ENCODE data around the gene AGRP. TPM values are rescaled to one million over a fixed set of nuclear protein-coding genes. Genes with fewer than 3 reads are reported as not detected.
"Not testable (repeated sequence)": the region's sequence is repeated elsewhere in the genome, so short reads cannot be mapped to it uniquely, and the experiment has no call there.

AGRP gene
- total RNA-seq, 2 experiments from 2014 or later, result not detected

- H3K27ac Mint-ChIP-seq, result peak overlapping the region; percentile 32
- Histone ChIP-seq H3K4me3 (ENCODE audit: low read length) (no peak overlapping the region), H3K36me3 (ENCODE audit: insufficient read depth, low read length) (peaks cover 8% of the 10 kb centered on the region), H3K27ac (ENCODE audit: low read depth in 1 of 2, low read length in 2 of 2) (no peak overlapping the region), H3K27me3 (ENCODE audit: control insufficient read depth in 1 of 2, insufficient read depth in 2 of 2, low read length in 2 of 2) (no peaks in the 10 kb centered on the region), H3K4me1 (ENCODE audit: insufficient read depth, low read length) (peaks cover 14% of the 10 kb centered on the region), H3K9me3 (ENCODE audit: control insufficient read depth in 1 of 2, insufficient read depth in 1 of 2, low read length in 2 of 2) (no peaks in the 10 kb centered on the region)
- DNase-seq, result no peak
- CTCF ChIA-PET, result interaction anchor here (1.7 to 2.4 kb wide), 2 partner anchors 15 to 22 kb away, joined by 8 to 11 read pairs; no protein-coding TSS in a partner anchor
- POLR2A ChIA-PET, result no interaction called here
- H3K4me3 Mint-ChIP-seq, result no peak overlapping the region
- H3K36me3 Mint-ChIP-seq (ENCODE audit: low read depth), result peaks cover 8% of the 10 kb centered on the region
- no peak for TF ChIP-seq CTCF (IDR thresholded peaks at IDR 0.05)
- no peaks in the 10 kb centered on the region for H3K27me3 Mint-ChIP-seq
- H3K9me3 Mint-ChIP-seq, result no peaks in the 10 kb centered on the region
- intact Hi-C loops (cut with DNase I, micrococcal nuclease), result no loop called here
- peaks cover 15% of the 10 kb centered on the region for H3K4me1 Mint-ChIP-seq (ENCODE audit: low read depth)
- ATAC-seq (ENCODE audit: poor library complexity), result no peak
Observed at GRCh38 chr16:67499106-67499505, 15.8 kb upstream of the AGRP start.

- Histone ChIP-seq H3K4me3 (ENCODE audit: low read length) (no peak overlapping the region), H3K4me1 (ENCODE audit: insufficient read depth, low read length) (peaks cover 14% of the 10 kb centered on the region), H3K27me3 (ENCODE audit: control insufficient read depth in 1 of 2, insufficient read depth in 2 of 2, low read length in 2 of 2) (no peaks in the 10 kb centered on the region), H3K27ac (ENCODE audit: low read depth in 1 of 2, low read length in 2 of 2) (no peak overlapping the region), H3K9me3 (ENCODE audit: control insufficient read depth in 1 of 2, insufficient read depth in 1 of 2, low read length in 2 of 2) (no peaks in the 10 kb centered on the region), H3K36me3 (ENCODE audit: insufficient read depth, low read length) (peaks cover 19% of the 10 kb centered on the region)
- Mint-ChIP-seq H3K4me1 (ENCODE audit: low read depth) (peaks cover 28% of the 10 kb centered on the region), H3K27ac (peak overlapping the region; percentile 77), H3K36me3 (ENCODE audit: low read depth) (peaks cover 25% of the 10 kb centered on the region), H3K27me3 (no peaks in the 10 kb centered on the region), H3K9me3 (no peaks in the 10 kb centered on the region), H3K4me3 (no peak overlapping the region)
- ATAC-seq (ENCODE audit: poor library complexity) (no peak), DNase-seq (peak in 3 of 14 experiments; percentile 13 to 48 (median 40))
- ChIA-PET POLR2A (interaction anchor here (0.8 to 1.1 kb wide), 2 partner anchors 10 to 14 kb away, joined by 3 read pairs; partner anchors contain the start of gene ATP6V0D1), CTCF (interaction anchor here (0.6 to 6.0 kb wide), 5 partner anchors 9 to 224 kb away, joined by 3 to 46 read pairs (median 8); partner anchors contain the start of gene ATP6V0D1)
- no peak for TF ChIP-seq CTCF (IDR thresholded peaks at IDR 0.05)
- intact Hi-C loops (cut with DNase I, micrococcal nuclease), result no loop called here
Observed at GRCh38 chr16:67490335-67491096, 7.2 kb upstream of the AGRP start.

- Histone ChIP-seq H3K4me1 (ENCODE audit: insufficient read depth, low read length) (peaks cover 15% of the 10 kb centered on the region), H3K4me3 (ENCODE audit: low read length) (no peak overlapping the region), H3K9me3 (ENCODE audit: control insufficient read depth in 1 of 2, insufficient read depth in 1 of 2, low read length in 2 of 2) (no peaks in the 10 kb centered on the region), H3K27ac (ENCODE audit: low read depth in 1 of 2, low read length in 2 of 2) (no peak overlapping the region), H3K36me3 (ENCODE audit: insufficient read depth, low read length) (peaks cover 21% of the 10 kb centered on the region), H3K27me3 (ENCODE audit: control insufficient read depth in 1 of 2, insufficient read depth in 2 of 2, low read length in 2 of 2) (no peaks in the 10 kb centered on the region)
- H3K4me3 Mint-ChIP-seq, result no peak overlapping the region
- ChIA-PET CTCF (interaction anchor here (0.7 to 6.0 kb wide), 6 partner anchors 8 to 841 kb away, joined by 3 to 46 read pairs (median 6); partner anchors contain the start of gene ATP6V0D1), POLR2A (interaction anchor here (2.0 kb wide), 1 partner anchor 156 kb away, joined by 4 read pairs; the partner anchor contains the start of gene CARMIL2)
- peaks cover 28% of the 10 kb centered on the region for H3K36me3 Mint-ChIP-seq (ENCODE audit: low read depth)
- DNase-seq, result no peak
- H3K27me3 Mint-ChIP-seq, result no peaks in the 10 kb centered on the region
- peaks cover 26% of the 10 kb centered on the region for H3K4me1 Mint-ChIP-seq (ENCODE audit: low read depth)
- ATAC-seq (ENCODE audit: poor library complexity), result no peak
- no peaks in the 10 kb centered on the region for H3K9me3 Mint-ChIP-seq
- H3K27ac Mint-ChIP-seq, result peak overlapping the region; percentile 77
- intact Hi-C loops (cut with DNase I, micrococcal nuclease), result no loop called here
- TF ChIP-seq CTCF (IDR thresholded peaks at IDR 0.05), result no peak
Observed at GRCh38 chr16:67489401-67490083, 6.2 kb upstream of the AGRP start.

GRCh38 chr16:67487561-67487960, 4.2 kb upstream of the AGRP start:
- intact Hi-C loops (cut with DNase I, micrococcal nuclease); H3K4me3 Mint-ChIP-seq: not testable (repeated sequence)

More at GRCh38 chr16:67487561-67487960, 4.2 kb upstream of the AGRP start:
- Histone ChIP-seq H3K27ac (ENCODE audit: low read depth in 1 of 2, low read length in 2 of 2) (peak overlapping the region in 1 of 2 donors; percentile 5), H3K4me1 (ENCODE audit: insufficient read depth, low read length) (peaks cover 23% of the 10 kb centered on the region), H3K36me3 (ENCODE audit: insufficient read depth, low read length) (peaks cover 17% of the 10 kb centered on the region)
- not testable (repeated sequence) for H3K9me3 ChIP-seq (ENCODE audit: control insufficient read depth in 1 of 2, insufficient read depth in 1 of 2, low read length in 2 of 2); H3K9me3 Mint-ChIP-seq; DNase-seq; H3K4me3 ChIP-seq (ENCODE audit: low read length); H3K27me3 ChIP-seq (ENCODE audit: control insufficient read depth in 1 of 2, insufficient read depth in 2 of 2, low read length in 2 of 2); H3K27me3 Mint-ChIP-seq; ATAC-seq (ENCODE audit: poor library complexity)
- ChIA-PET CTCF (interaction anchor here (0.9 to 1.3 kb wide), 2 partner anchors 33 to 60 kb away, joined by 3 to 6 read pairs; no protein-coding TSS in a partner anchor), POLR2A (interaction anchor here (2.0 kb wide), 1 partner anchor 158 kb away, joined by 4 read pairs; the partner anchor contains the start of gene CARMIL2)
- peaks cover 26% of the 10 kb centered on the region for H3K36me3 Mint-ChIP-seq (ENCODE audit: low read depth)
- H3K27ac Mint-ChIP-seq, result peak overlapping the region; percentile 2
- H3K4me1 Mint-ChIP-seq (ENCODE audit: low read depth), result peaks cover 24% of the 10 kb centered on the region

Data from CD4-positive, alpha-beta T cell (primary cell).